Right lobe of liver (tissue), 6 donors: Measurements from ENCODE around the gene CCDC88C. TPM values are rescaled to one million over a fixed set of nuclear protein-coding genes. Genes with fewer than 3 reads are reported as not detected.
A peak's percentile ranks its signal among the peaks of the same experiment; 100 is the strongest.

ENCODE experiments used
- ATAC-seq, 4 donors: fragments of 200-7000 bp; cut with Tn5 transposase; one replicate each; pipeline ENCODE4 v1.9.1; 2020; ENCODE audit warnings: mild to moderate bottlenecking in 4 of 4, moderate library complexity in 4 of 4
- DNase-seq, 3 donors: peaks; one replicate each; pipeline ENCODE4 v3.0.0-alpha.2; 2020
- H3K27ac ChIP-seq, 3 donors: fragments of 200-600 bp; one replicate each; pipeline ENCODE4 v1.8.0; 2022
- H3K27me3 ChIP-seq, 2 donors: fragments of 200-600 bp; one replicate each; pipeline ENCODE4 v1.8.0; 2022
- H3K36me3 ChIP-seq, 4 donors: fragments of 200-600 bp; sonication (generic) in 1 of 4; one replicate each; pipeline versions ENCODE4 v1.5.1 to v1.8.0; 2017 to 2022; ENCODE audit warnings: control low read depth in 1 of 4
- H3K4me1 ChIP-seq, 4 donors: fragments of 200-600 bp; sonication (generic) in 1 of 4; one replicate each; pipeline versions ENCODE4 v1.5.1 to v1.8.0; 2017 to 2022; ENCODE audit warnings: control low read depth in 1 of 4
- H3K4me3 ChIP-seq, 3 donors: fragments of 200-600 bp; one replicate each; pipeline ENCODE4 v1.8.0; 2022
- H3K9me3 ChIP-seq, 4 donors: fragments of 200-600 bp; sonication (generic) in 1 of 4; one replicate each; pipeline versions ENCODE4 v1.5.1 to v1.8.0; 2017 to 2022; ENCODE audit warnings: control low read depth in 1 of 4
- POLR2A ChIP-seq: fragments of 450-650 bp; IDR thresholded peaks from one replicate; pipeline ENCODE4 v1.6.1; 2017; ENCODE audit warnings: antibody characterized with exemption, mild to moderate bottlenecking
- WGBS: methylation state at CpG from one replicate; pipeline ENCODE4 v1.1.6; 2018; ENCODE audit warnings: low coverage, low lambda C conversion rate; ENCODE audit not compliant: insufficient coverage; ENCODE audit errors: missing lambda C conversion rate; 5-methylcytosine and 5-hydroxymethylcytosine counted together
- intact Hi-C, 2 donors: fragments of 100-400 bp; cut with DNase I; formaldehyde crosslinking; loops; one replicate each; pipeline versions ENCODE4 v1.11.2 to v1.14.1; 2022
- total RNA-seq, 6 experiments: library from RNA; depleted of rRNA in 2 of 6; stranded (reverse); fragments of >200 nt in 2 of 6; fragmentation: NEBNext Ultra II Directional in 3 of 6; extraction: Animal tissue kit (Norgen Biotek cat#: 25700) in 3 of 6; gene quantifications; one replicate each; pipeline versions ENCODE4 v1.1.0 to v1.2.4, GENCODE V29; 2016 to 2023
- TF ChIP-seq, protein P1 (sequence below), 4 donors: fragments of 200-600 bp in 3 of 4; fragments of 450-650 bp in 1 of 4; IDR thresholded peaks; one replicate each; pipeline versions ENCODE4 v1.5.1 to v1.8.0; 2016 to 2022; ENCODE audit warnings: antibody characterized with exemption in 4 of 4, mild to moderate bottlenecking in 2 of 4
- donor health status: DM: no; HTN: yes; CAD: no.
- donor health status: DM: no; HTN: no; CAD: no.
- donor health status: DM: no; HTN: no; CAD: no.
- donor health status: DM: no; HTN: yes; CAD: no.
- donor health status: DM: no; HTN: yes; CAD: no.

CCDC88C gene
- total RNA-seq, 6 experiments from 2014 or later, result 1.2 to 5.7 (median 3.1) TPM

DNA sequence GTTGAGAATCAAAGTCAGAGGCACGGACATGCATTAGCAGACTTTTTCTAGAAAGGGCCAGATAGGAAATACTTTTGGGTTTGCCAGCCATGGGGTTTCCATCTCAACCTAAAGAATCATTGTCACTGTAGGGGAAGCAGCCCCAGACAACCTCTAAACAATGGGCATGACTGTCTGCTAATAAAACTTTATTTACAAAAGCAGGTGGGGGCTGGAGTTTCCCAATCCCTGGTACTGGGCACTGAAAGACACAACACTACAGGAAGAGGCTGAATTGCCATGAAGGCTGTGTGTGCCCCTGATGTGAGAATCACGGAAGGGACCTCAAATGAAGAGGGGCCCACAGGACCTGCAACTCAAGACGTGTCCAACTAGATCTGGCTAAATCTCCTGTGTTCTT, 111.1 kb downstream of the CCDC88C start:
- Histone ChIP-seq H3K4me1 (no peaks in the 10 kb centered on the region), H3K9me3 (no peaks in the 10 kb centered on the region), H3K4me3 (no peak overlapping the region), H3K27me3 (no peaks in the 10 kb centered on the region), H3K27ac (no peak overlapping the region), H3K36me3 (peaks cover 0 to 3% (median 0%) of the 10 kb centered on the region in 4 donors)
- ATAC-seq (no peak), DNase-seq (no peak)
- WGBS, result 100% methylated on average over 1 of the region's 3 CpGs
- TF ChIP-seq POLR2A, result no peak
- TF ChIP-seq, protein P1, sequence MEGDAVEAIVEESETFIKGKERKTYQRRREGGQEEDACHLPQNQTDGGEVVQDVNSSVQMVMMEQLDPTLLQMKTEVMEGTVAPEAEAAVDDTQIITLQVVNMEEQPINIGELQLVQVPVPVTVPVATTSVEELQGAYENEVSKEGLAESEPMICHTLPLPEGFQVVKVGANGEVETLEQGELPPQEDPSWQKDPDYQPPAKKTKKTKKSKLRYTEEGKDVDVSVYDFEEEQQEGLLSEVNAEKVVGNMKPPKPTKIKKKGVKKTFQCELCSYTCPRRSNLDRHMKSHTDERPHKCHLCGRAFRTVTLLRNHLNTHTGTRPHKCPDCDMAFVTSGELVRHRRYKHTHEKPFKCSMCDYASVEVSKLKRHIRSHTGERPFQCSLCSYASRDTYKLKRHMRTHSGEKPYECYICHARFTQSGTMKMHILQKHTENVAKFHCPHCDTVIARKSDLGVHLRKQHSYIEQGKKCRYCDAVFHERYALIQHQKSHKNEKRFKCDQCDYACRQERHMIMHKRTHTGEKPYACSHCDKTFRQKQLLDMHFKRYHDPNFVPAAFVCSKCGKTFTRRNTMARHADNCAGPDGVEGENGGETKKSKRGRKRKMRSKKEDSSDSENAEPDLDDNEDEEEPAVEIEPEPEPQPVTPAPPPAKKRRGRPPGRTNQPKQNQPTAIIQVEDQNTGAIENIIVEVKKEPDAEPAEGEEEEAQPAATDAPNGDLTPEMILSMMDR (IDR thresholded peaks at IDR 0.05), result no peak
- intact Hi-C loops, result no loop called here

DNA sequence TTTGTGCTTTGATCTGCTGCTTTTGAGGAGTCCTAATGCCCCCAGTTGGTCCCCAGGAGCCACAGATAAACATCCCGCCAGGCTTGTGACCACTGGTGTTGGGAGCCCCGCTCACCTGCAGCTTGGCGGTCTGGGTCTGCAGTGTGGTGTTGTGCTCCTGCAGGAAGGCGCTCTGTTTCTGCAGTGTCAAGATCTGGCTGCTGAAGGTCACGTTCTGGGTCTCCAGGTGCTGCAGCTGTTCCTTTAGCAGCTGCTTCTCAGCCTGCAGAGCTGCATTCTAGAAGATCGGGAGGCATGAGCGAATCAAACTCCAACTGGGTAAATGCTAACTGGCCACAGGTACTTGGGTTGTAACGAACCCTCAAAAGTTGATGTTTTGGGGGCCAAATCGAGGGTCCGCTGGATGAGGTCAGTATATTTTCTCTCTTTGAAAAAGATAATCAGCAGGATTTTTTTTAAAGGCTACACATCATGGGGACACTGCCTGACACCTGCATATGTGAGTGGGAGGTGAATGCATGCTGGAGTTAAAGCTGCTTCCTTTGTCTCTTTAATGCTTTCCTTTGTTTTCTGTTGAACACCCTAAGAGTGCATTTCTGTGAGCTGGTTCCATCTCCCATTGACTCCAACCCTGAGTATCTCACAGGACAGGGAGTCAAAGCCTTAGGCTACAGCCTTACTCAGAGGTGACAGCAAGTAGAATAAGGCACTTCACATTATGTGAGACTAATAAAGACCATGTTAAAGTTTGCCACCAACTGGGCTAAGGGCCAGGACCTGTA, 111.8 kb downstream of the CCDC88C start:
- ATAC-seq (no peak), DNase-seq (no peak)
- Histone ChIP-seq H3K9me3 (no peaks in the 10 kb centered on the region), H3K4me1 (no peaks in the 10 kb centered on the region), H3K36me3 (peaks cover 0 to 3% (median 0%) of the 10 kb centered on the region in 4 donors), H3K27me3 (no peaks in the 10 kb centered on the region), H3K27ac (no peak overlapping the region), H3K4me3 (no peak overlapping the region)
- WGBS, result 79% methylated on average over 4 of the region's 10 CpGs
- intact Hi-C loops, result no loop called here
- TF ChIP-seq POLR2A, result no peak
- TF ChIP-seq, protein P1 (IDR thresholded peaks at IDR 0.05), result no peak

DNA sequence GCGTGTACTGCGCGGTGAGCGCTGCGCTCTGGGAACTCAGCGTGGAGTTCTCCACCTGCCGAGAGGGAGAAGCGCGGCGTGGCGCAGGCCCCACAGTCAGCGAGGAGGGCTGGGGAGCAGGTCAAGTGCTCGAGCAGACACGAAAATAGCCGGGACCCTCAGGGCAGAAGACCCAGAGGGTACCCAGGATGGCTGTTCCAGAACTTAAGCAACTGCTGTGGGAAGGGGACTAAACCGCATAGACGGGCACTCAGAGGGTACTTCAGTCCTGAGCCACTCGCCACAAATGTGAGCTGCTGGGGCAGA, 113.7 kb downstream of the CCDC88C start:
- TF ChIP-seq POLR2A, result no peak
- TF ChIP-seq, protein P1 (IDR thresholded peaks at IDR 0.05), result no peak
- WGBS, result 85% methylated on average over 13 of the region's 18 CpGs
- Histone ChIP-seq H3K27me3 (no peaks in the 10 kb centered on the region), H3K4me1 (no peaks in the 10 kb centered on the region), H3K36me3 (peaks cover 0 to 3% (median 0%) of the 10 kb centered on the region in 4 donors), H3K9me3 (no peaks in the 10 kb centered on the region), H3K4me3 (no peak overlapping the region), H3K27ac (no peak overlapping the region)
- intact Hi-C loops, result no loop called here
- ATAC-seq, result no peak
- DNase-seq, result no peak

DNA sequence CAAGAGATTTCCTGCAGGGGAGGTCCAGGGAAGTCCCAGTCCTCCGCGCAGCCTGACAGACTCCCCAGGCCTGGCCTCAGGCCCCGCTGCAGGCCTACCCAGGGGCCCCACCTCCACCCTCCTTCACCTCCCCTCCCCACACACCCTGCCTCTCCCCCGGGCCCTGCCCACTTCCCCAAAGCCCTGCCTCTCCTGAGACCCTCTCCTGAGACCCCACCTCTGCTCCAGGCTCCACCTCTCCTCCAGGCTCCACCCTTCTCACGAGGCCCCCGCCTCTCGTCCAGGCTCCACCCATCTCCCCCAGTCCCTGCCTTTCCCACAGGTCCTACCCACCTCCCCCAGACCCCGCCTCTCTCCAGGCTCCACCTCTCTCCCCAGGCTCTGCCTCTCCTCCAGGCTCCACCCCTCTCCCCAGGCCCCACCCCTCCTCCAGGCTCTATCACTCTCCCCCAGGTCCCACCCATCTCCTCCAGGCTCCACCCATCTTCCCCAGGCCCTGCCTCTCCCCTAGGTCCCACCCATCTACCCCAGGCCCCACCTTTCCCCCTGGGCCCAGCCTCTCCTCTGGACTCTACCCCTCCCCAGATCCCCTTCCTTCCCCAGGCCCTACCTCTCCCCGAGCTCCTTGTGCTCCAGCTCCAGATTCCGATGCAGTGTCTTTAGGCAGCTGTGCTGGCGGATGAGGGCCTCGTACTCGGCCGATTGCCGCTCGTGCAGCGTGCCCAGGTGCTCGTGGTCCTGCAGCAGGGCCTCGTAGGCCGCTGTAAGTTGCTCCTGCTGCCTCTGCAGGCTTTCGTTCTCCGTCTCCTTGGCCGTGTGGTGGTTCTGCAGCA, 114.3 kb downstream of the CCDC88C start:
- TF ChIP-seq, protein P1 (IDR thresholded peaks at IDR 0.05), result no peak
- no peak for TF ChIP-seq POLR2A
- intact Hi-C loops, result no loop called here
- Histone ChIP-seq H3K27me3 (no peaks in the 10 kb centered on the region), H3K4me3 (no peak overlapping the region), H3K27ac (no peak overlapping the region), H3K36me3 (peaks cover 0 to 3% (median 0%) of the 10 kb centered on the region in 4 donors), H3K9me3 (no peaks in the 10 kb centered on the region), H3K4me1 (no peaks in the 10 kb centered on the region)
- DNase-seq, result no peak
- ATAC-seq, result peak; percentile 29 to 45 (median 39)
- WGBS, result 85% methylated on average over 16 of the region's 23 CpGs
